Hematopoietic multipotent progenitor cell (in vitro differentiated cells): ENCODE measurements around the gene CPD. TPM values are rescaled to one million over a fixed set of nuclear protein-coding genes. Genes with fewer than 3 reads are reported as not detected.

Source experiments
- DNase-seq, 3 donors: peaks; one replicate each; pipeline ENCODE4 v3.0.0-alpha.2; 2011 to 2015; ENCODE audit warnings: low read depth in 2 of 3, low spot score in 2 of 3
- small RNA-seq: library from RNA; depleted of rRNA; stranded (forward); fragments of <200 nt; gene quantifications from one replicate; pipeline ENCODE3, GENCODE V24; 2012
- total RNA-seq: library from RNA; depleted of rRNA; stranded (reverse); fragments of >200 nt; gene quantifications from one replicate; pipeline ENCODE4 v1.2.3, GENCODE V29; 2012

The CPD gene
- total RNA-seq, 1 donor = 21.5 TPM

GRCh38 chr17:30483159-30483558 lies 104.4 kb downstream of the CPD start:
- DNase-seq = no peak

- no peak for DNase-seq
Observed at GRCh38 chr17:30493780-30494179, 115.1 kb downstream of the CPD start.

- no peak for DNase-seq
Observed at GRCh38 chr17:30495586-30495985, 116.9 kb downstream of the CPD start.

GRCh38 chr17:30503558-30503957 lies 124.8 kb downstream of the CPD start:
- DNase-seq = no peak

- no peak for DNase-seq
Observed at GRCh38 chr17:30505868-30506417, 127.2 kb downstream of the CPD start.

GRCh38 chr17:30506481-30506880 lies 127.8 kb downstream of the CPD start:
- DNase-seq = no peak

GRCh38 chr17:30513346-30513745 lies 134.6 kb downstream of the CPD start:
- no peak for DNase-seq

- DNase-seq = no peak
Observed at GRCh38 chr17:30514895-30515596, 136.3 kb downstream of the CPD start.

- no peak for DNase-seq
Observed at GRCh38 chr17:30517786-30518185, 139.1 kb downstream of the CPD start.

- no peak for DNase-seq
Observed at GRCh38 chr17:30519166-30519565, 140.4 kb downstream of the CPD start.

Small RNA genes within 50 kb of the gene (small RNA-seq; reads per million reads assigned to genes)
- gene RF00019 = not detected
- gene RNU6-990P = not detected

Other genes with a start within 250 kb of the CPD start
- gene SLC6A4, start 143.2 kb upstream of the CPD start, total RNA-seq = under 0.01 TPM
- 50.6 TPM for gene BLMH, start 87.0 kb upstream of the CPD start, total RNA-seq
- gene TMIGD1, start 44.9 kb upstream of the CPD start, total RNA-seq = not detected
- 15.9 TPM for gene GOSR1, start 98.5 kb downstream of the CPD start, total RNA-seq